B cell (primary cell): ENCODE results near the gene PLEKHA8. TPM values are rescaled to one million over a fixed set of nuclear protein-coding genes. Genes with fewer than 3 reads are reported as not detected.

Experiments used
- ATAC-seq: fragments of 200-7000 bp; cut with Tn5 transposase; one replicate; pipeline ENCODE4 v1.10.0; 2021; ENCODE audit warnings: low read depth, mild to moderate bottlenecking, moderate number of reproducible peaks, moderate library complexity
- CTCF ChIA-PET: fragments of 350-600 bp; sonication (Branson Sonifier 250); formaldehyde crosslinking; loops from one replicate; lab custom pipeline; 2021; ENCODE audit warnings: antibody characterized with exemption, inconsistent platforms; lab: Charles Lee
- POLR2A ChIA-PET: fragments of 350-600 bp; sonication (Branson Sonifier 250); formaldehyde crosslinking; loops from one replicate; lab custom pipeline; 2021; ENCODE audit warnings: antibody characterized with exemption; lab: Charles Lee
- DNase-seq: peaks from one replicate; pipeline ENCODE4 v3.0.0; 2013
- H2AFZ ChIP-seq: 2 replicates; pipeline ENCODE4 v1.6.1; 2012; ENCODE audit warnings: mild to moderate bottlenecking, low read depth, low read length; ENCODE audit not compliant: insufficient read depth, poor library complexity, severe bottlenecking
- H3K27ac ChIP-seq, 2 donors: 1 replicate in 1 of 2; 2 replicates in 1 of 2; pipeline ENCODE4 v1.5.1; 2012 to 2013; ENCODE audit warnings: low read length in 2 of 2, mild to moderate bottlenecking in 2 of 2, moderate library complexity in 1 of 2
- H3K27me3 ChIP-seq, 4 experiments: fragments of 200-600 bp in 1 of 4; sonication (generic) in 1 of 4; replicated peaks in 1 of 4; 1 replicate in 2 of 4; 2 replicates in 2 of 4; pipeline versions ENCODE4 v1.6.1 to v1.7.0; 2013 to 2016; ENCODE audit warnings: low read length in 3 of 4, mild to moderate bottlenecking in 2 of 4, mixed read lengths in 1 of 4, moderate library complexity in 1 of 4; ENCODE audit not compliant: insufficient read depth in 4 of 4, control insufficient read depth in 3 of 4; ENCODE audit errors: control extremely low read depth in 1 of 4
- H3K36me3 ChIP-seq, 2 experiments: replicated peaks in 1 of 2; 1 replicate in 1 of 2; 2 replicates in 1 of 2; pipeline versions ENCODE4 v1.6.1 to v1.7.1; 2013; ENCODE audit warnings: low read length in 1 of 2; ENCODE audit not compliant: insufficient read depth in 2 of 2, control insufficient read depth in 1 of 2; ENCODE audit errors: control extremely low read depth in 1 of 2, extremely low read depth in 1 of 2
- H3K4me1 ChIP-seq, 2 donors: fragments of 200-600 bp in 1 of 2; sonication (generic) in 1 of 2; 1 replicate in 1 of 2; 2 replicates in 1 of 2; pipeline versions ENCODE4 v1.5.1 to v1.6.1; 2013 to 2017; ENCODE audit warnings: low read length in 2 of 2; ENCODE audit not compliant: control insufficient read depth in 2 of 2, insufficient read depth in 2 of 2
- H3K4me2 ChIP-seq: replicated peaks from 2 replicates; pipeline ENCODE3; 2012; ENCODE audit warnings: mild to moderate bottlenecking, low read depth, low read length; ENCODE audit not compliant: poor library complexity, severe bottlenecking
- H3K4me3 ChIP-seq, 5 experiments: fragments of 200-600 bp in 1 of 5; sonication (generic) in 1 of 5; 1 replicate in 3 of 5; 2 replicates in 2 of 5; pipeline versions ENCODE4 v1.5.1 to v1.7.0; 2011 to 2016; ENCODE audit warnings: low read length in 4 of 5, mild to moderate bottlenecking in 4 of 5, low read depth in 2 of 5, control low read depth in 1 of 5, moderate library complexity in 1 of 5; ENCODE audit not compliant: insufficient read depth in 1 of 5; ENCODE audit errors: control extremely low read depth in 1 of 5, extremely low read depth in 1 of 5
- H3K79me2 ChIP-seq: fragments of 200-600 bp; sonication (generic); one replicate; pipeline ENCODE4 v1.6.0; 2016; ENCODE audit warnings: low read length; ENCODE audit not compliant: control insufficient read depth, insufficient read depth
- H3K9ac ChIP-seq: fragments of 200-600 bp; sonication (generic); 2 replicates; pipeline ENCODE4 v1.6.1; 2017; ENCODE audit warnings: mild to moderate bottlenecking, low read length, moderate library complexity
- H3K9me3 ChIP-seq, 3 donors: one replicate each; pipeline versions ENCODE4 v1.6.1 to v1.7.1; 2013; ENCODE audit warnings: low read length in 2 of 3; ENCODE audit not compliant: control insufficient read depth in 2 of 3, insufficient read depth in 1 of 3; ENCODE audit errors: control extremely low read depth in 1 of 3
- H4K20me1 ChIP-seq: 2 replicates; pipeline ENCODE4 v1.6.0; 2012; ENCODE audit warnings: mild to moderate bottlenecking, low read length; ENCODE audit not compliant: insufficient read depth, control insufficient read depth, poor library complexity, severe bottlenecking
- H3K27ac Mint-ChIP-seq: one replicate; pipeline ENCODE4 v1.8.0; 2021; ENCODE audit warnings: mixed read lengths
- H3K27me3 Mint-ChIP-seq: one replicate; pipeline ENCODE4 v1.8.0; 2021; ENCODE audit warnings: mixed read lengths
- H3K4me1 Mint-ChIP-seq: one replicate; pipeline ENCODE4 v1.8.0; 2021; ENCODE audit warnings: mixed read lengths
- H3K4me3 Mint-ChIP-seq: one replicate; pipeline ENCODE4 v1.8.0; 2021; ENCODE audit warnings: mixed read lengths
- H3K9me3 Mint-ChIP-seq: one replicate; pipeline ENCODE4 v1.8.0; 2022; ENCODE audit warnings: mixed read lengths; ENCODE audit not compliant: insufficient read depth
- EZH2 ChIP-seq: IDR thresholded peaks from 2 replicates; pipeline ENCODE4 v1.6.1; 2012; ENCODE audit warnings: borderline replicate concordance, low read depth, mild to moderate bottlenecking, moderate library complexity, low read length; ENCODE audit not compliant: insufficient read depth, poor library complexity, severe bottlenecking
- WGBS: methylation state at CpG from one replicate; pipeline ENCODE4 v1.1.5; 2013; ENCODE audit warnings: missing lambda C conversion rate; ENCODE audit not compliant: insufficient coverage; 5-methylcytosine and 5-hydroxymethylcytosine counted together
- intact Hi-C: fragments of 100-400 bp; cut with micrococcal nuclease; formaldehyde crosslinking; loops from one replicate; pipeline ENCODE4 v1.10.0; 2022
- polyA plus RNA-seq: library from polyadenylated mRNA; depleted of rRNA; stranded (reverse); fragments of >200 nt; gene quantifications from 2 replicates; pipeline ENCODE4 v1.2.3, GENCODE V29; 2012
- total RNA-seq, 2 donors: library from RNA; stranded (reverse); fragments of 120-200 nt in 1 of 2; gene quantifications; 1 replicate in 1 of 2; 2 replicates in 1 of 2; pipeline versions ENCODE4 v1.2.3 to v1.2.4, GENCODE V29; 2013 to 2022
- TF ChIP-seq, protein P1 (sequence below): fragments of 200-600 bp; IDR thresholded peaks from one replicate; pipeline ENCODE4 v1.8.0; 2022; ENCODE audit warnings: antibody characterized with exemption, mild to moderate bottlenecking

PLEKHA8 gene
- total and polyA plus RNA-seq, 2 donors (not counting 1 experiment from before 2014, with no cell fraction given): 1.7 to 10.5 TPM

DNA sequence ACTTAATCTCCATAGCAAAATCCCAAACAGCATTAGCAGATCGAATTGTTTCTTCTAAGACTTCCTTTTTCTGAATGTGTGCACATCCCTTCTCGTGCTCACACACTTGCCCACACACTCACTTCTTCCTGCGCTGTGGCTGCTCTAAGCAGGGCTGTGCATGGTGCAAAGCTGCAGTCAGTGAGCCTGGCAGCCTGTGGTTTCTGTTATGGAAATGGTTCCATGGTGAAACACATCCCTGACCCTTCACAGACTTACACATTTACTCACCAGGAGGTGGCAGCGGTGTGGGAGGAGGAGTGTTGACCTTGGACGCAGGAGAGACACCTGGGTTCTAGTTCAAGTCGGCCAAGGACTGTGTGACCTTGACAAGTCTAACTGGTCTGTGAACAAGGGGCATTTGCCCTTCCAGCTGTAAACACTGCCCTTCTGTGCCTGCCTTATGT is 131.5 kb downstream of the PLEKHA8 start:
- peak overlapping the region; percentile 8 for H3K9ac ChIP-seq
- ChIA-PET CTCF (interaction anchor here (0.8 to 0.9 kb wide), 2 partner anchors 118 to 405 kb away, joined by 3 read pairs; no protein-coding TSS in a partner anchor), POLR2A (interaction anchor here (0.9 kb wide), 1 partner anchor 25 kb away, joined by 3 read pairs; the partner anchor contains the start of gene MTURN)
- no peaks in the 10 kb centered on the region for H3K36me3 ChIP-seq
- peak overlapping the region; percentile 70 for H3K4me3 Mint-ChIP-seq
- H3K27ac Mint-ChIP-seq: peak overlapping the region; percentile 16
- peak overlapping the region in 1 of 2 donors; percentile 9 for H3K27ac ChIP-seq
- WGBS: 13% methylated on average over 2 of the region's 6 CpGs
- H3K27me3 ChIP-seq: no peaks in the 10 kb centered on the region
- H3K4me1 Mint-ChIP-seq: peaks cover 54% of the 10 kb centered on the region
- intact Hi-C loops: loop anchor here (5.0 kb wide), 2 partner anchors 123 to 288 kb away; partner anchors contain the start of gene ZNRF2
- TF ChIP-seq, protein P1, sequence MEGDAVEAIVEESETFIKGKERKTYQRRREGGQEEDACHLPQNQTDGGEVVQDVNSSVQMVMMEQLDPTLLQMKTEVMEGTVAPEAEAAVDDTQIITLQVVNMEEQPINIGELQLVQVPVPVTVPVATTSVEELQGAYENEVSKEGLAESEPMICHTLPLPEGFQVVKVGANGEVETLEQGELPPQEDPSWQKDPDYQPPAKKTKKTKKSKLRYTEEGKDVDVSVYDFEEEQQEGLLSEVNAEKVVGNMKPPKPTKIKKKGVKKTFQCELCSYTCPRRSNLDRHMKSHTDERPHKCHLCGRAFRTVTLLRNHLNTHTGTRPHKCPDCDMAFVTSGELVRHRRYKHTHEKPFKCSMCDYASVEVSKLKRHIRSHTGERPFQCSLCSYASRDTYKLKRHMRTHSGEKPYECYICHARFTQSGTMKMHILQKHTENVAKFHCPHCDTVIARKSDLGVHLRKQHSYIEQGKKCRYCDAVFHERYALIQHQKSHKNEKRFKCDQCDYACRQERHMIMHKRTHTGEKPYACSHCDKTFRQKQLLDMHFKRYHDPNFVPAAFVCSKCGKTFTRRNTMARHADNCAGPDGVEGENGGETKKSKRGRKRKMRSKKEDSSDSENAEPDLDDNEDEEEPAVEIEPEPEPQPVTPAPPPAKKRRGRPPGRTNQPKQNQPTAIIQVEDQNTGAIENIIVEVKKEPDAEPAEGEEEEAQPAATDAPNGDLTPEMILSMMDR: no peak
- no peak for TF ChIP-seq EZH2
- no peaks in the 10 kb centered on the region for H3K27me3 Mint-ChIP-seq
- H3K4me2 ChIP-seq: peak overlapping the region; percentile 57
- H3K9me3 ChIP-seq: no peaks in the 10 kb centered on the region
- H3K4me3 ChIP-seq: peak overlapping the region in 1 of 5 experiments; percentile 4
- DNase-seq (peak; percentile 38), ATAC-seq (peak; percentile 51)
- no peaks in the 10 kb centered on the region for H3K9me3 Mint-ChIP-seq
- H3K79me2 ChIP-seq: no peaks in the 10 kb centered on the region
- peak overlapping the region; percentile 7 for H2AFZ ChIP-seq
- no peaks in the 10 kb centered on the region for H4K20me1 ChIP-seq
- peaks cover 41 to 44% of the 10 kb centered on the region in 2 donors for H3K4me1 ChIP-seq

DNA sequence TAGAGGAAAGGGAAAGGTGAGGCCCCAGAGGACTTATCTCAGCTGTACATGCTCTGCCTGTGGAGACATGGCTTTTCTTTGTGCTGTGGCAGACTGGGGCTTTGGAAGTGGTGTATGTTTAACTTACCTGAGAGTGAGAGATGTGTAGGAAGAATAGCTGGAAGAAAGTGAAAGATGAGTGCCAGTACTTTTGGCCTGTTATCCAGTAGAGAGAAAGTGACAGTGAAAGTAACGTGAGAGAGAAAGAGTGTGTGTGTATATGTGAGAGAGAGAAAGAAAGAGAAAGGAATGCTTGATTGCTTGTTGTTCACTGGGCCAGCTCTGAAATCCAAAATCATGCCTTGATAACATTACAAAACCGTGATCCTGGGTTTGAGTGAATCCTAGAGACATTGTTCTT is 132.1 kb downstream of the PLEKHA8 start:
- no peak for TF ChIP-seq EZH2
- TF ChIP-seq, protein P1: no peak
- Histone ChIP-seq H3K4me2 (no peak overlapping the region), H3K9ac (no peak overlapping the region), H3K4me1 (peaks cover 41 to 47% of the 10 kb centered on the region in 2 donors), H2AFZ (no peak overlapping the region), H3K27me3 (no peaks in the 10 kb centered on the region), H4K20me1 (no peaks in the 10 kb centered on the region), H3K36me3 (no peaks in the 10 kb centered on the region), H3K27ac (no peak overlapping the region), H3K79me2 (no peaks in the 10 kb centered on the region), H3K9me3 (no peaks in the 10 kb centered on the region), H3K4me3 (no peak overlapping the region)
- POLR2A ChIA-PET: no interaction called here
- H3K9me3 Mint-ChIP-seq: no peaks in the 10 kb centered on the region
- ATAC-seq (no peak), DNase-seq (no peak)
- WGBS: 78% methylated on average over 2 of the region's 2 CpGs
- CTCF ChIA-PET: interaction anchor here (0.8 kb wide), 1 partner anchor 117 kb away, joined by 3 read pairs; no protein-coding TSS in a partner anchor
- H3K27ac Mint-ChIP-seq: peak overlapping the region; percentile 16
- H3K27me3 Mint-ChIP-seq: no peaks in the 10 kb centered on the region
- H3K4me1 Mint-ChIP-seq: peaks cover 55% of the 10 kb centered on the region
- intact Hi-C loops: loop anchor here (5.0 kb wide), 2 partner anchors 122 to 287 kb away; partner anchors contain the start of gene ZNRF2
- no peak overlapping the region for H3K4me3 Mint-ChIP-seq
